GM23338 (cell line): ENCODE data around the gene ARHGAP11B. TPM values are rescaled to one million over a fixed set of nuclear protein-coding genes. Genes with fewer than 3 reads are reported as not detected.
"Not testable (repeated sequence)": the region's sequence is repeated elsewhere in the genome, so short reads cannot be mapped to it uniquely, and the experiment has no call there.

Experiments
- ATAC-seq: fragments of 200-7000 bp; cut with Tn5 transposase; 3 replicates; pipeline ENCODE4 v1.9.1; 2020
- DNase-seq: peaks from one replicate; pipeline ENCODE4 v3.0.0-alpha.2; 2015; ENCODE audit warnings: low spot score
- H2AFZ ChIP-seq: fragments of 200-600 bp; sonication (generic); 2 replicates; pipeline ENCODE4 v1.8.0; 2016; ENCODE audit warnings: antibody characterized with exemption, mild to moderate bottlenecking, moderate library complexity
- H3F3A ChIP-seq: fragments of 200-600 bp; sonication (generic); replicated peaks from 2 replicates; pipeline ENCODE4 v1.8.0; 2017; ENCODE audit warnings: antibody characterized with exemption, mixed run types, low read depth
- H3K27ac ChIP-seq: fragments of 200-600 bp; sonication (generic); 2 replicates; pipeline ENCODE4 v1.6.1; 2016; ENCODE audit warnings: low read depth
- H3K27me3 ChIP-seq: fragments of 200-600 bp; sonication (generic); 2 replicates; pipeline ENCODE4 v1.8.0; 2016; ENCODE audit warnings: mild to moderate bottlenecking, mixed run types, moderate library complexity; ENCODE audit not compliant: insufficient read depth
- H3K36me3 ChIP-seq: fragments of 200-600 bp; sonication (generic); 2 replicates; pipeline ENCODE4 v1.8.0; 2016; ENCODE audit warnings: mild to moderate bottlenecking; ENCODE audit not compliant: insufficient read depth
- H3K4me1 ChIP-seq: fragments of 200-600 bp; sonication (generic); 2 replicates; pipeline ENCODE4 v1.8.0; 2016; ENCODE audit warnings: mild to moderate bottlenecking, moderate library complexity; ENCODE audit not compliant: insufficient read depth
- H3K4me2 ChIP-seq: fragments of 200-600 bp; sonication (generic); 2 replicates; pipeline ENCODE4 v1.7.1; 2017; ENCODE audit warnings: mixed run types
- H3K4me3 ChIP-seq: fragments of 200-600 bp; sonication (generic); 2 replicates; pipeline ENCODE4 v1.6.1; 2016; ENCODE audit warnings: mixed run types
- H3K79me2 ChIP-seq: fragments of 200-600 bp; sonication (generic); replicated peaks from 2 replicates; pipeline ENCODE4 v1.8.0; 2017; ENCODE audit warnings: mild to moderate bottlenecking; ENCODE audit not compliant: insufficient read depth
- H3K9me2 ChIP-seq: fragments of 200-600 bp; sonication (generic); 2 replicates; pipeline ENCODE4 v1.8.0; 2017; ENCODE audit not compliant: insufficient read depth
- H4K20me1 ChIP-seq: fragments of 200-600 bp; sonication (generic); replicated peaks from 2 replicates; pipeline ENCODE4 v1.8.0; 2017; ENCODE audit warnings: mild to moderate bottlenecking; ENCODE audit not compliant: insufficient read depth
- H3K27ac Mint-ChIP-seq: 2 replicates; pipeline ENCODE4 v1.8.0; 2020; ENCODE audit warnings: inconsistent platforms, mild to moderate bottlenecking, moderate library complexity, mixed read lengths
- H3K27me3 Mint-ChIP-seq: 3 replicates; pipeline ENCODE4 v1.8.0; 2022; ENCODE audit warnings: low read depth, mild to moderate bottlenecking, moderate library complexity, mixed read lengths, inconsistent platforms; ENCODE audit not compliant: insufficient read depth, poor library complexity
- H3K36me3 Mint-ChIP-seq: 3 replicates; pipeline ENCODE4 v1.8.0; 2021; ENCODE audit warnings: low read depth, mild to moderate bottlenecking, inconsistent platforms, moderate library complexity, mixed read lengths
- H3K4me1 Mint-ChIP-seq: 3 replicates; pipeline ENCODE4 v1.8.0; 2020; ENCODE audit warnings: mild to moderate bottlenecking, inconsistent platforms, mixed read lengths
- H3K4me3 Mint-ChIP-seq: 3 replicates; pipeline ENCODE4 v1.8.0; 2021; ENCODE audit warnings: moderate library complexity, mild to moderate bottlenecking, inconsistent platforms, mixed read lengths
- H3K9me3 Mint-ChIP-seq: 3 replicates; pipeline ENCODE4 v1.8.0; 2020; ENCODE audit warnings: moderate library complexity, mild to moderate bottlenecking, inconsistent platforms, mixed read lengths
- polyA plus RNA-seq: library from polyadenylated mRNA; unstranded; fragments of >200 nt; fragmentation: Nextera tagmentation; extraction: Ambion mirVana; gene quantifications from 2 replicates; pipeline ENCODE4 v1.2.1, GENCODE V29; 2016
- small RNA-seq: library from RNA; depleted of rRNA; stranded (forward); fragments of <200 nt; gene quantifications from one replicate; pipeline ENCODE3, GENCODE V24; 2014; ENCODE audit warnings: low replicate concordance
- total RNA-seq: library from RNA; depleted of rRNA; stranded (reverse); fragments of >200 nt; shearing (Covaris generic); gene quantifications from 2 replicates; pipeline ENCODE4 v1.2.3, GENCODE V29; 2014; rRNA removed

Gene ARHGAP11B

DNA sequence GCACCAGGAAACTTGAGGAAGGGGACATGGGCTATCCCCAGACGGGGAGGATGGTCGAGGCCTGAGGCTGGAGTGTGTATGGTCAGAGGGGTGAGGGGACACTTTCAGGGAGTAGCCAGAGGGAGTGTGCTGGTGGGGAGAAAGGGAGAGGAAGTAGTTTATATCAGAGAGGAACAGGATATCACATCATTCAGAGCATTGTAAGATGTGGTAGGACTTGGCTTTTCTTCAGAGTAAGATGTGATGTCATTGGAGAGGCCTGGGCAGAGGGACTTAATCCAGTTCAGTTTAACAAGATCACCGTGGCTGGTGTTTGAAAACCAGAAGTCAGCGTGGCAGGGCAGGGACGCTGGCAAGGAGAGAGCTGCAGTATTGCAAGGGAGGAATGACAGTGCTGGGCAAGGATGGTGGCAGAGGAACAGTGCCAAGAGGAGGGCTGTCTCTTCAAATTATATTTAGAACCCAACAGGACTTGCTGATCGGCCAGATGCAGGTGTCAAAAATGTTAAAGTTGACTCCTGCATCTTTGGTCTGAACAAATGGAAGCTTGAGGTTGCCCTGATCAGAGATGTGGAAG is 59.9 kb downstream of the ARHGAP11B start:
- ATAC-seq, H3K4me1 Mint-ChIP-seq, H4K20me1 ChIP-seq, H3K4me3 Mint-ChIP-seq, H3K27ac Mint-ChIP-seq, H3F3A ChIP-seq, H3K9me3 Mint-ChIP-seq, H3K79me2 ChIP-seq, H3K9me2 ChIP-seq, H3K4me1 ChIP-seq, H3K4me2 ChIP-seq, H2AFZ ChIP-seq, H3K27me3 Mint-ChIP-seq, H3K36me3 ChIP-seq, H3K27ac ChIP-seq, DNase-seq, H3K4me3 ChIP-seq, H3K27me3 ChIP-seq: not testable (repeated sequence)
- H3K36me3 Mint-ChIP-seq = peaks cover 11% of the 10 kb centered on the region

DNA sequence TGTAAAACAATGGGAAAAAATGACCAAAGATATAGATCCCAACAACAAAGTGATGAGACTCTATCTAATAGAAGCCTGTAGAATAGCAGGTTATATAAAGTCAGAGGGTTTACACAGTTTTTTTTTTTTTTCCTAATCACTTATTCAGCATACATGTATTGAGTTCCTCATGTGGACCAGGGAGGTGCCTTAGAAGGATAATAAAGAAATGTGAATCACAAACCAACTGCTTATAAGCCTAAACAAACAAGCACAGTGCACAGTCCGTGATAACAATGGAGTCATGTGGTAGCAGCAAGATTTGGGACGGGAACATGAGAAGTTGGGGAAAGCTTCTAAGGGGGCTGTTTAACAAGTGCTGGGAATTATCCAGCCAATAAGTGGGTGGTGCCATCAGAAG is 60.7 kb downstream of the ARHGAP11B start:
- not testable (repeated sequence) for H3K9me2 ChIP-seq, H3K4me3 ChIP-seq, H3K27ac ChIP-seq, H3K4me3 Mint-ChIP-seq, H3K4me1 ChIP-seq, H3K27me3 Mint-ChIP-seq, H3K27ac Mint-ChIP-seq, H3F3A ChIP-seq, H3K36me3 ChIP-seq, DNase-seq, H3K79me2 ChIP-seq, H3K9me3 Mint-ChIP-seq, H2AFZ ChIP-seq, ATAC-seq, H3K4me2 ChIP-seq, H3K4me1 Mint-ChIP-seq, H3K27me3 ChIP-seq, H4K20me1 ChIP-seq
- H3K36me3 Mint-ChIP-seq = peaks cover 11% of the 10 kb centered on the region

Small RNA genes lying within 50 kb of the gene (small RNA-seq; reads per million reads assigned to genes)
- gene RF00019 (not detected), gene RF00096 (0.12 reads per million), gene RN7SL628P (not detected)

Other genes with a start within 250 kb of the ARHGAP11B start
- gene CHRFAM7A, start 232.6 kb upstream of the ARHGAP11B start, total RNA-seq = 2.5 and 2.9 TPM in 2 replicates
- gene CHRFAM7A, start 232.6 kb upstream of the ARHGAP11B start, polyA plus RNA-seq = 0.99 and 1.4 TPM in 2 replicates
- 0.17 TPM in 1 of 2 replicates, not detected in the other for gene GOLGA8R, start 211.9 kb upstream of the ARHGAP11B start, total RNA-seq
- gene GOLGA8R, start 211.9 kb upstream of the ARHGAP11B start, polyA plus RNA-seq = 0.27 TPM in 1 of 2 replicates, not detected in the other
- not detected in 2 replicates for gene GOLGA8Q, start 74.1 kb upstream of the ARHGAP11B start, total RNA-seq
- gene GOLGA8Q, start 74.1 kb upstream of the ARHGAP11B start, polyA plus RNA-seq = not detected in 2 replicates
- 0.63 and 1.2 TPM in 2 replicates for gene GOLGA8H, start 22.1 kb upstream of the ARHGAP11B start, total RNA-seq
- 0.17 and 0.26 TPM in 2 replicates for gene GOLGA8H, start 22.1 kb upstream of the ARHGAP11B start, polyA plus RNA-seq